Natural killer cell treated with Interleukin-12 subunit alpha and Interleukin-12 subunit beta and Interleukin-15 and Interleukin-18, amount 100 ng/mL, for 72 hours (primary cell): ENCODE data around the gene BRINP1. TPM values are rescaled to one million over a fixed set of nuclear protein-coding genes. Genes with fewer than 3 reads are reported as not detected.

Source experiments
- ATAC-seq, 2 donors: fragments of 150-1000 bp; cut with Tn5 transposase in 1 of 2; sonication (Bioruptor Pico), chemical (Tn5 transposase) in 1 of 2; 2 replicates each; pipeline ENCODE4 v1.10.0; 2021
- DNase-seq: peaks from one replicate; pipeline ENCODE4 v3.0.0; 2022; ENCODE audit warnings: low spot score
- H3K27ac Mint-ChIP-seq, 2 donors: 1 replicate in 1 of 2; 2 replicates in 1 of 2; pipeline ENCODE4 v1.8.0; 2022; ENCODE audit warnings: mixed read lengths in 2 of 2, mild to moderate bottlenecking in 1 of 2, moderate library complexity in 1 of 2
- H3K27me3 Mint-ChIP-seq, 2 donors: 1 replicate in 1 of 2; 2 replicates in 1 of 2; pipeline ENCODE4 v1.8.0; 2022; ENCODE audit warnings: mixed read lengths in 2 of 2
- H3K36me3 Mint-ChIP-seq: one replicate; pipeline ENCODE4 v1.8.0; 2022; ENCODE audit warnings: mixed read lengths
- H3K4me1 Mint-ChIP-seq, 2 donors: 1 replicate in 1 of 2; 2 replicates in 1 of 2; pipeline ENCODE4 v1.8.0; 2022; ENCODE audit warnings: low read depth in 2 of 2, mixed read lengths in 2 of 2, mild to moderate bottlenecking in 1 of 2
- H3K4me3 Mint-ChIP-seq: one replicate; pipeline ENCODE4 v1.8.0; 2022; ENCODE audit warnings: mixed read lengths
- H3K9me3 Mint-ChIP-seq: 2 replicates; pipeline ENCODE4 v1.8.0; 2022; ENCODE audit warnings: mixed read lengths
- total RNA-seq, 2 donors: library from RNA; stranded (reverse); gene quantifications; one replicate each; pipeline ENCODE4 v1.2.3, GENCODE V29; 2022

Gene BRINP1
- total RNA-seq, 2 donors from 2014 or later, result not detected

DNA sequence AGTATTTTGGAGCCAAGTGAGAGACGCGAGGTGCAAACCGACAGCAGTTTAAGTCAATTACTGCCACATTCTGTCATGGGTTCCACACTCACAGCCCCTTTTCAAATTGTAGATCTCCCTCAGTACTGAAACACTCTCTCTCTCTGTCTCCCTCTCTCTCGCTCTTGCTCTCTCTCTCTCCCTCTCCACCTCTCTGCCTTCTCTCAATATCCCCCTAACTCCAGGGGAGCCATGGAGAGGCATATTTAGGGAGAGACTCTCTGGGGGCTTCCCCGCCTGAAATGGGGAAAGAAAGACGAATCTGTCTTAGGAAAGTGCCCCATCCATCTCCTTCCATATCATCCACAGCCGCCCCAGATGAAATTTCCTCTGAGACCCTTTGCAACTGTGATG is 1.6 kb downstream of the BRINP1 start:
- Mint-ChIP-seq H3K9me3 (peaks cover 16% of the 10 kb centered on the region), H3K27ac (no peak overlapping the region), H3K4me3 (no peak overlapping the region), H3K27me3 (peaks cover 33 to 50% of the 10 kb centered on the region in 2 donors), H3K36me3 (peaks cover 5% of the 10 kb centered on the region), H3K4me1 (no peaks in the 10 kb centered on the region)
- ATAC-seq, result no peak
- DNase-seq, result no peak

- peaks cover 33 to 50% of the 10 kb centered on the region in 2 donors for H3K27me3 Mint-ChIP-seq
- no peak overlapping the region for H3K4me3 Mint-ChIP-seq
- peaks cover 16% of the 10 kb centered on the region for H3K9me3 Mint-ChIP-seq
- no peaks in the 10 kb centered on the region for H3K4me1 Mint-ChIP-seq
- DNase-seq, result no peak
- no peak overlapping the region for H3K27ac Mint-ChIP-seq
- no peak for ATAC-seq
- peaks cover 5% of the 10 kb centered on the region for H3K36me3 Mint-ChIP-seq
Observed at GRCh38 chr9:119366909-119367682, 2.1 kb downstream of the BRINP1 start.

DNA sequence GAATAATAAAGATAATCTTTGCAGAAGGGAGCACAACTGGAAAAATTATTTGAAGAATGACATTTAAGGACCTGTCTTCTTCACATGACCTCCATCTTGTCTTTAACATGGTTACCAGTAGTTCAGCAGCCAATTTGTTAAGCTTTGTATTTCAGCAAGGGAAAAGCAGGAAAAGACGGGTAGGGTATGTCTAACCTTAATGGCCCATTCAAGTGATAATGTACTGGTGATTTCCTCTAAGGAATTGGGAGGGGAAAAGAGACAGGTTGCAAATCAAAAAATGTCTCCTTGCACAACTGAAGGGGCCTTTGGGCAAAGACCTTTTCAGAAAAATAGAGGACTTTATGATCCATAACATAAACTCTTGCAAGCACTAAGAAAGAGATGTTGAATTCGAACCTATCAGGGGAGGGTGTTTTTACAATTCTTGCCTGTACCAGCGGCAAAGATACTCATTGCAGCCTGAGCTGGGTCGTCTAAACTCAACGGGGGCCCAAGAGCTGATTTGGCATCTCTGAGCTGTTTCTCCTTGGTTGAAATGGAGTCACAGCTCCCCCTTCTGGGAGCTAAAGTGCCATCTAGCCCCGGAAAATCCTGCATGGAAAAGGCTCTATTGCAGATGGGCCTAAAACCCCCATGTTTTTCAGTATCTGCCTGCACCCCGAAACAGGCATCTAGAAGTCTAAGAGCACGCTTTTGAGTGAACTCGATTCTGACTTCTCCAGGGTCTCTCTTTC is 3.8 kb downstream of the BRINP1 start:
- no peak for ATAC-seq
- no peak for DNase-seq
- no peaks in the 10 kb centered on the region for H3K4me1 Mint-ChIP-seq
- H3K27me3 Mint-ChIP-seq, result peaks cover 25 to 37% of the 10 kb centered on the region in 2 donors
- no peak overlapping the region for H3K27ac Mint-ChIP-seq
- peaks cover 11% of the 10 kb centered on the region for H3K9me3 Mint-ChIP-seq
- no peak overlapping the region for H3K4me3 Mint-ChIP-seq
- no peaks in the 10 kb centered on the region for H3K36me3 Mint-ChIP-seq

GRCh38 chr9:119360237-119360636 is 9.0 kb downstream of the BRINP1 start:
- Mint-ChIP-seq H3K27me3 (peaks cover 8 to 12% of the 10 kb centered on the region in 2 donors), H3K36me3 (no peaks in the 10 kb centered on the region), H3K4me1 (no peaks in the 10 kb centered on the region), H3K4me3 (no peak overlapping the region), H3K9me3 (peaks cover 7% of the 10 kb centered on the region), H3K27ac (no peak overlapping the region)
- no peak for DNase-seq
- ATAC-seq, result no peak

- Mint-ChIP-seq H3K27me3 (no peaks in the 10 kb centered on the region), H3K4me3 (no peak overlapping the region), H3K27ac (no peak overlapping the region), H3K9me3 (peaks cover 2% of the 10 kb centered on the region), H3K4me1 (no peaks in the 10 kb centered on the region), H3K36me3 (no peaks in the 10 kb centered on the region)
- DNase-seq, result no peak
- ATAC-seq, result no peak
Observed at GRCh38 chr9:119357336-119358096, 11.7 kb downstream of the BRINP1 start.

GRCh38 chr9:119349351-119349825 is 19.8 kb downstream of the BRINP1 start:
- Mint-ChIP-seq H3K4me3 (no peak overlapping the region), H3K27ac (no peak overlapping the region), H3K27me3 (peaks cover 0 to 5% of the 10 kb centered on the region in 2 donors), H3K36me3 (no peaks in the 10 kb centered on the region), H3K9me3 (peaks cover 3% of the 10 kb centered on the region), H3K4me1 (no peaks in the 10 kb centered on the region)
- DNase-seq, result no peak
- ATAC-seq, result no peak

DNA sequence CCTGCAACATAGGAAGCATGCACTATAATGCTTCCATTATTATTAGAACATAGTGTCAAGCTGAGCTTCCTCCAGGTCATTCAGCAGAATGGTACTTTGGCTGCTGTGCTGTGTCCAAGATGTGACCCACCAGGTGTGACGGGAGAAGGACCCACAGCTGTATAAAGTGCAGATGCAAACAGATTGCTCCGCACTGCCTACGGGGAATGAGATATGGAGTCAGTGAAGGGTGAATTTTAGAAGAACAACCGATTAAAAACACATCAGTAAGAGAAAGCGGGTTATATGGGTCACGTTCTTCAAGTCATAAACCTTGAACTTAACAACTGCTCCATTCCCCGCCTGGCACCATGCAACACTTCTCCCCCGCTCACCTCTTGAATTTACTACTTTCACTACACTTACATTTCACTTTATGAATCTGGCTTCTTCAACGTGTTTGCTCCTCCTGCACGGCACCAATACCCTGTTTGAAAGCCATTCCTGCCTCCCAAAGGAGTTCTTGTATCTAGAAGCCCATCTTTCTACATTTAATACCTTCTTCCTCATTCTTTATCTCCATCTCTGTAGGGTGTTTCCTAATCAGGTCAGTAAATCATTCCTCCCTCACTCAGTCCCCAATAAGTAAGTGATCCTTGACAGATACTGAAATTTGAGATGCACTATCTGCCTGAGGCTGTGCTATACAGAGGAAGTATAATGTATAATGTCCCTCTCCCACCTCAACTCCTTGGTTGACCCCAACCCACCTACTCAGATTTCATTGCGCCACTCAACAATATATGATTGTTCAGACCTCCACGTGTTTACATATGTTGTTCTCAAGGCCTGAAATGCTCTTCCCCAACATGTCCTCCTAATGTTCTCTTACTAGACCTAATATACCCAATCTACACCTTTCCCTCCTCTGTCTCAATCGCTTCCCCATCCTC is 25.9 kb downstream of the BRINP1 start:
- ATAC-seq (no peak), DNase-seq (no peak)

DNA sequence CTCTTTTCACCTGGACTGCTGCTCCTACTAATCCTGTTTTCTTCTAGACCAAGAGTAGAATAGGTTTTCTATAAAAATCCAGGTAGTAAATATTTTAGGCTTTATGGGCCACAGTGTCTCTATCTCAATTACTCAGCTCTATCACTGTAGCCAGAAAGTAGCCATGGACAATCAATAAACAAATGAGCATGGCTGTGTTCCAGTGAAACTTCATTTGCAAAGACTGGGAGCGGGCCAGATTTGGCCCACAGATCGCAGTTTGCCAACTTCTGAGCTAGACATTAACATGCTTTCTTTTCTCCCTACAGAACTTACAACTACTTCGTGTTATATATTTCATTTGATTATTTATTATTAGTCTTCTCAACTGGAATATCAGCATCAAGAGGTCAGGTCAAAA is 30.2 kb downstream of the BRINP1 start:
- DNase-seq, result no peak
- peaks cover 9% of the 10 kb centered on the region for H3K9me3 Mint-ChIP-seq
- no peaks in the 10 kb centered on the region for H3K27me3 Mint-ChIP-seq
- ATAC-seq, result no peak
- H3K27ac Mint-ChIP-seq, result no peak overlapping the region
- H3K4me1 Mint-ChIP-seq, result no peaks in the 10 kb centered on the region
- no peaks in the 10 kb centered on the region for H3K36me3 Mint-ChIP-seq
- no peak overlapping the region for H3K4me3 Mint-ChIP-seq

More for the DNA sequence above, 25.9 kb downstream of the BRINP1 start:
- no peak overlapping the region for H3K4me3 Mint-ChIP-seq
- H3K27me3 Mint-ChIP-seq, result no peaks in the 10 kb centered on the region
- H3K4me1 Mint-ChIP-seq, result no peaks in the 10 kb centered on the region
- no peaks in the 10 kb centered on the region for H3K36me3 Mint-ChIP-seq
- peaks cover 6% of the 10 kb centered on the region for H3K9me3 Mint-ChIP-seq
- H3K27ac Mint-ChIP-seq, result no peak overlapping the region

DNA sequence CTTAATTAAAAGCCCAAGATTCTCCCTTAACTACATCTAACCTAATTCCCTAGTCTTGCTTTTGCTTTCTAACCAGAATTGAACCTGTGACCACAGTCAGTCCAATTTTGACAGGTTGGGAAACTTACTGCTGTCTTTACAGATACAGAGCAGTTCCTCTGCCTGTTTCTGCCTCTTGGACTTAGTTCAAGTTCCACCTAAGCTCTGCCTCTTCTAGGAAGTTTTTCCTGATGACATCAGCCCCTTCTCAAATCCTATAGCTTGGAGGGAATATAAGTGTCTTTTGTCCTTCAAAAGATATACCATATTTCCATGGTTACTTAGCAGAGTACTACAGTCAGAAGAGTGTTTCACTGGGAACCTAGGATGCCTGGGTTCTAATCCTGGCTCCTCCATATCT is 31.7 kb downstream of the BRINP1 start:
- Mint-ChIP-seq H3K27me3 (no peaks in the 10 kb centered on the region), H3K27ac (no peak overlapping the region), H3K4me3 (no peak overlapping the region), H3K9me3 (peaks cover 6% of the 10 kb centered on the region), H3K36me3 (no peaks in the 10 kb centered on the region), H3K4me1 (no peaks in the 10 kb centered on the region)
- ATAC-seq (no peak), DNase-seq (no peak)

DNA sequence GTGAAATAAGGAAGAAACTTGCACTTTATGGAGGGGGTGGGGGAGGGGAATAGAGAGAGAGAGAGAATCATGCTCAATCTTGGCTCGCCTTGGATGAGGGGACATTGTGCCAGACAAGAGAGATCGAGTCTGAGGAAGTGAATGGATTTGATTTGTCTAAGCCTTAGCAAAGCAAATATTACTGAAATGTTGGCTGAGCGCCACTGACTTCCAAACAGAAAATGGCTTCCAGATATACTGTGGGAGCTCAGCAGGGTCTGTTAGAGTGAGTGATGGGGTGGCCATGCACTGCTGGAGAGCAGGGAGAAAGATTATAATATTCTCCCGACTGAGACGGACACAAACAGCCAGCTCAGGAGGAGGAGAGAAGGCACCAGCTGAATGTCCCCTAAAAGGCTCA is 34.5 kb downstream of the BRINP1 start:
- peaks cover 10% of the 10 kb centered on the region for H3K9me3 Mint-ChIP-seq
- no peaks in the 10 kb centered on the region for H3K36me3 Mint-ChIP-seq
- ATAC-seq, result no peak
- DNase-seq, result no peak
- H3K27me3 Mint-ChIP-seq, result no peaks in the 10 kb centered on the region
- no peak overlapping the region for H3K4me3 Mint-ChIP-seq
- H3K27ac Mint-ChIP-seq, result no peak overlapping the region
- no peaks in the 10 kb centered on the region for H3K4me1 Mint-ChIP-seq

- Mint-ChIP-seq H3K4me3 (no peak overlapping the region), H3K4me1 (no peaks in the 10 kb centered on the region), H3K9me3 (peaks cover 11% of the 10 kb centered on the region), H3K27ac (no peak overlapping the region), H3K27me3 (no peaks in the 10 kb centered on the region), H3K36me3 (no peaks in the 10 kb centered on the region)
- DNase-seq, result no peak
- ATAC-seq, result no peak
Observed at GRCh38 chr9:119333507-119334229, 35.6 kb downstream of the BRINP1 start.

- Mint-ChIP-seq H3K4me3 (no peak overlapping the region), H3K9me3 (peaks cover 20% of the 10 kb centered on the region), H3K36me3 (no peaks in the 10 kb centered on the region), H3K27me3 (no peaks in the 10 kb centered on the region), H3K27ac (no peak overlapping the region), H3K4me1 (no peaks in the 10 kb centered on the region)
- DNase-seq (no peak), ATAC-seq (no peak)
Observed at GRCh38 chr9:119332522-119332921, 36.7 kb downstream of the BRINP1 start.
